Ishikawa (cell line): ENCODE measurements around the gene YBX1.
A peak's percentile ranks its signal among the peaks of the same experiment; 100 is the strongest.

Experiments used
- CEBPB ChIP-seq: IDR thresholded peaks from 2 replicates; pipeline ENCODE4 v1.6.1; 2012
- CREB1 ChIP-seq: IDR thresholded peaks from 2 replicates; pipeline ENCODE4 v1.6.1; 2012; ENCODE audit warnings: low read depth
- EGR1 ChIP-seq: IDR thresholded peaks from 2 replicates; pipeline ENCODE4 v1.6.1; 2012
- EP300 ChIP-seq: IDR thresholded peaks from 2 replicates; pipeline ENCODE4 v1.6.1; 2012; ENCODE audit warnings: borderline replicate concordance
- FOXM1 ChIP-seq: IDR thresholded peaks from 2 replicates; pipeline ENCODE4 v1.6.1; 2012; ENCODE audit warnings: low read depth, borderline replicate concordance
- MAX ChIP-seq: IDR thresholded peaks from 2 replicates; pipeline ENCODE4 v1.6.1; 2012
- NFIC ChIP-seq: IDR thresholded peaks from 2 replicates; pipeline ENCODE4 v1.6.1; 2012
- RAD21 ChIP-seq: IDR thresholded peaks from 2 replicates; pipeline ENCODE4 v1.6.1; 2012; ENCODE audit warnings: low read depth
- REST ChIP-seq: IDR thresholded peaks from 2 replicates; pipeline ENCODE4 v1.6.1; 2012; ENCODE audit warnings: low read depth, mild to moderate bottlenecking
- TAF1 ChIP-seq: IDR thresholded peaks from 2 replicates; pipeline ENCODE4 v1.6.1; 2012; ENCODE audit warnings: low read depth, mild to moderate bottlenecking
- TCF12 ChIP-seq: IDR thresholded peaks from 2 replicates; pipeline ENCODE4 v1.6.1; 2012; ENCODE audit warnings: low read depth
- TEAD4 ChIP-seq: IDR thresholded peaks from 2 replicates; pipeline ENCODE4 v1.6.1; 2012
- USF1 ChIP-seq: IDR thresholded peaks from 2 replicates; pipeline ENCODE4 v1.6.1; 2012
- YY1 ChIP-seq: IDR thresholded peaks from 2 replicates; pipeline ENCODE4 v1.6.1; 2012; ENCODE audit warnings: low read depth
- ZBTB7A ChIP-seq: IDR thresholded peaks from 2 replicates; pipeline ENCODE4 v1.6.1; 2012; ENCODE audit warnings: low read depth

Gene YBX1

GRCh38 chr1:42681741-42682483 lies at the start of gene YBX1:
Gene YBX1, plus strand, starts transcription at chr1:42682418. Its CDS starts 148 bp downstream, at chr1:42682566.
- TF ChIP-seq TCF12 (peak; percentile 36; the same call in 1 of the 2 replicates), CREB1 (no peak), REST (no peak), FOXM1 (no peak), RAD21 (no peak), EGR1 (no peak), YY1 (peak; percentile 80), USF1 (peak; percentile 98), NFIC (no peak), TEAD4 (no peak), CEBPB (no peak), TAF1 (peak; percentile 86), EP300 (no peak), MAX (peak; percentile 92), ZBTB7A (no peak)

- TF ChIP-seq YY1 (no peak), EGR1 (no peak), EP300 (no peak), FOXM1 (no peak), RAD21 (no peak), TEAD4 (no peak), TAF1 (no peak), CEBPB (no peak)
Observed at GRCh38 chr1:42639116-42639515, 43.1 kb upstream of the YBX1 start.

- TF ChIP-seq YY1: no peak
- TF ChIP-seq CEBPB: no peak
- no peak for TF ChIP-seq FOXM1
- no peak for TF ChIP-seq TCF12
- TF ChIP-seq RAD21: no peak
- no peak for TF ChIP-seq EP300
- no peak for TF ChIP-seq ZBTB7A
- no peak for TF ChIP-seq REST
- TF ChIP-seq CREB1: no peak
- TF ChIP-seq TEAD4: no peak
- no peak for TF ChIP-seq NFIC
- no peak for TF ChIP-seq EGR1
- TF ChIP-seq USF1: no peak
- TF ChIP-seq MAX: no peak
Observed at GRCh38 chr1:42646056-42646455, 36.2 kb upstream of the YBX1 start.

GRCh38 chr1:42657201-42657600 lies 25.0 kb upstream of the YBX1 start:
- TF ChIP-seq TCF12 (no peak), ZBTB7A (no peak), CREB1 (no peak), YY1 (no peak)

- TF ChIP-seq TEAD4 (peak; percentile 49; the same call in 1 of the 2 replicates), CEBPB (no peak), USF1 (peak; percentile 11), REST (no peak), RAD21 (no peak), TAF1 (peak; percentile 75), EGR1 (peak; percentile 78), MAX (peak; percentile 96), FOXM1 (no peak), TCF12 (peak; percentile 63; the same call in 1 of the 2 replicates), EP300 (0 out of 2 replicates have a peak, but pooled peaks have one; percentile 23), YY1 (peak; percentile 91), CREB1 (no peak), ZBTB7A (no peak), NFIC (peak; percentile 37; the same call in 1 of the 2 replicates)
Observed at GRCh38 chr1:42657981-42658876, 24.0 kb upstream of the YBX1 start, which contains the start of gene PPIH. Gene PPIH, plus strand, starts transcription at chr1:42658423. Its CDS starts 24 bp downstream, at chr1:42658447.
